Transverse colon (tissue), 4 donors: ENCODE data around the gene ZC3H8. TPM values are rescaled to one million over a fixed set of nuclear protein-coding genes. Genes with fewer than 3 reads are reported as not detected.

Source experiments
- DNase-seq: peaks from one replicate; pipeline ENCODE4 v3.0.0-alpha.2; 2019
- H3K27ac ChIP-seq, 4 donors: fragments of 200-600 bp; sonication (generic); 2 replicates each; pipeline ENCODE4 v1.5.1; 2016 to 2018; ENCODE audit warnings: inconsistent platforms in 4 of 4
- H3K27me3 ChIP-seq: fragments of 200-600 bp; sonication (generic); 2 replicates; pipeline ENCODE4 v1.5.1; 2017; ENCODE audit warnings: inconsistent platforms
- H3K36me3 ChIP-seq, 4 donors: fragments of 200-600 bp; sonication (generic); 2 replicates each; pipeline ENCODE4 v1.5.1; 2017 to 2019; ENCODE audit warnings: inconsistent platforms in 4 of 4
- H3K4me1 ChIP-seq, 4 donors: fragments of 200-600 bp; sonication (generic); 2 replicates each; pipeline ENCODE4 v1.5.1; 2017 to 2020; ENCODE audit warnings: inconsistent platforms in 4 of 4
- H3K4me3 ChIP-seq, 4 donors: fragments of 200-600 bp; sonication (generic); 1 replicate in 1 of 4; 2 replicates in 3 of 4; pipeline versions ENCODE4 v1.5.1 to v1.6.1; 2017 to 2019; ENCODE audit warnings: inconsistent platforms in 4 of 4
- H3K9me3 ChIP-seq, 2 donors: fragments of 200-600 bp; sonication (generic); 2 replicates each; pipeline ENCODE4 v1.5.1; 2017 to 2019; ENCODE audit warnings: inconsistent platforms in 2 of 2
- EP300 ChIP-seq: sonication (generic); formaldehyde crosslinking; IDR thresholded peaks from one replicate; pipeline ENCODE4 v1.6.1; 2017; ENCODE audit warnings: antibody characterized with exemption, low read depth
- POLR2A ChIP-seq: fragments of 450-650 bp; IDR thresholded peaks from one replicate; pipeline ENCODE4 v1.6.1; 2016; ENCODE audit warnings: antibody characterized with exemption, mild to moderate bottlenecking, moderate library complexity
- POLR2AphosphoS5 ChIP-seq, 3 donors: sonication (generic); formaldehyde crosslinking; IDR thresholded peaks; one replicate each; pipeline ENCODE4 v1.6.1; 2016; ENCODE audit warnings: antibody characterized with exemption in 3 of 3
- WGBS, 2 donors: methylation state at CpG; one replicate each; pipeline ENCODE4 v1.1.5; 2018; ENCODE audit warnings: low coverage in 1 of 2; 5-methylcytosine and 5-hydroxymethylcytosine counted together
- in situ Hi-C, 4 donors: fragments of 200-750 bp; cut with MboI; loops; one replicate each; pipeline versions ENCODE4 v1.15.0 to v1.15.1; 2017; ENCODE audit warnings: low sequenced_read_pairs in 3 of 4, low pct_ligation_motif_present in 1 of 4, low pct_unique_long_range_greater_than_20kb in 1 of 4
- intact Hi-C: fragments of 100-400 bp; cut with DNase I; formaldehyde crosslinking; loops from one replicate; pipeline ENCODE4 v1.15.1; 2023; ENCODE audit warnings: low total_unique reads
- total RNA-seq, 4 donors: library from RNA; depleted of rRNA; stranded (reverse); fragments of >200 nt; gene quantifications; one replicate each; pipeline ENCODE4 v1.1.0, GENCODE V29; 2016
- TF ChIP-seq, protein P1 (sequence below), 5 experiments: fragments of 200-600 bp in 3 of 5; fragments of 450-650 bp in 2 of 5; sonication (generic) in 3 of 5; IDR thresholded peaks; 1 replicate in 2 of 5; 2 replicates in 3 of 5; pipeline ENCODE4 v1.5.1; 2016 to 2017; ENCODE audit warnings: antibody characterized with exemption in 5 of 5, inconsistent platforms in 3 of 5, mild to moderate bottlenecking in 2 of 5, moderate library complexity in 1 of 5

Gene ZC3H8
- total RNA-seq, 4 donors from 2014 or later, result 1.6 to 83.2 (median 12.1) TPM

DNA sequence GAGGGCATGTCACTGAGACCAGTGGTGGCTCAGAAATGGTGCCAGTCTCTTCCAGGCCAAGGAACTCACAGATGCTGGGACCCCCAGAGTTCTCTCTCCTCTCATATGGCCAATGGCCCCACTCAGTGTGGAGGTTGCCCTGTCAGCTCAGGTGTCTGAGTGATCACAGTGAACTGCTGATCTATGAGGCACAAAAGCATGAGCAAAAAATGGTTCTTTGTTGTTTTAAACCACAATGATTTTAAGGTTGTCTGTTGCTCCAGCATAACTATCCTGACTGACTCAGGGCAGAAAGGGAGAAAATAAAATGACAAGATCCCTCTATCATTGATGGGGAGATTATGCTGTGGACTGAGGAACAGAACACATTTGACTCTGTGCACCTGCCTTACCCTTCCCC lies 58.9 kb downstream of the ZC3H8 start:
- no peak overlapping the region for H3K27ac ChIP-seq
- H3K27me3 ChIP-seq, result no peaks in the 10 kb centered on the region
- no peaks in the 10 kb centered on the region for H3K36me3 ChIP-seq
- no peak overlapping the region for H3K4me3 ChIP-seq
- no peaks in the 10 kb centered on the region for H3K9me3 ChIP-seq
- in situ Hi-C loops, result no loop called here
- TF ChIP-seq POLR2AphosphoS5 (IDR thresholded peaks at IDR 0.05) (no peak), POLR2A (no peak), EP300 (no peak)
- TF ChIP-seq, protein P1, sequence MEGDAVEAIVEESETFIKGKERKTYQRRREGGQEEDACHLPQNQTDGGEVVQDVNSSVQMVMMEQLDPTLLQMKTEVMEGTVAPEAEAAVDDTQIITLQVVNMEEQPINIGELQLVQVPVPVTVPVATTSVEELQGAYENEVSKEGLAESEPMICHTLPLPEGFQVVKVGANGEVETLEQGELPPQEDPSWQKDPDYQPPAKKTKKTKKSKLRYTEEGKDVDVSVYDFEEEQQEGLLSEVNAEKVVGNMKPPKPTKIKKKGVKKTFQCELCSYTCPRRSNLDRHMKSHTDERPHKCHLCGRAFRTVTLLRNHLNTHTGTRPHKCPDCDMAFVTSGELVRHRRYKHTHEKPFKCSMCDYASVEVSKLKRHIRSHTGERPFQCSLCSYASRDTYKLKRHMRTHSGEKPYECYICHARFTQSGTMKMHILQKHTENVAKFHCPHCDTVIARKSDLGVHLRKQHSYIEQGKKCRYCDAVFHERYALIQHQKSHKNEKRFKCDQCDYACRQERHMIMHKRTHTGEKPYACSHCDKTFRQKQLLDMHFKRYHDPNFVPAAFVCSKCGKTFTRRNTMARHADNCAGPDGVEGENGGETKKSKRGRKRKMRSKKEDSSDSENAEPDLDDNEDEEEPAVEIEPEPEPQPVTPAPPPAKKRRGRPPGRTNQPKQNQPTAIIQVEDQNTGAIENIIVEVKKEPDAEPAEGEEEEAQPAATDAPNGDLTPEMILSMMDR (IDR thresholded peaks at IDR 0.05), result no peak
- intact Hi-C loops, result no loop called here
- DNase-seq, result no peak
- no peaks in the 10 kb centered on the region for H3K4me1 ChIP-seq

DNA sequence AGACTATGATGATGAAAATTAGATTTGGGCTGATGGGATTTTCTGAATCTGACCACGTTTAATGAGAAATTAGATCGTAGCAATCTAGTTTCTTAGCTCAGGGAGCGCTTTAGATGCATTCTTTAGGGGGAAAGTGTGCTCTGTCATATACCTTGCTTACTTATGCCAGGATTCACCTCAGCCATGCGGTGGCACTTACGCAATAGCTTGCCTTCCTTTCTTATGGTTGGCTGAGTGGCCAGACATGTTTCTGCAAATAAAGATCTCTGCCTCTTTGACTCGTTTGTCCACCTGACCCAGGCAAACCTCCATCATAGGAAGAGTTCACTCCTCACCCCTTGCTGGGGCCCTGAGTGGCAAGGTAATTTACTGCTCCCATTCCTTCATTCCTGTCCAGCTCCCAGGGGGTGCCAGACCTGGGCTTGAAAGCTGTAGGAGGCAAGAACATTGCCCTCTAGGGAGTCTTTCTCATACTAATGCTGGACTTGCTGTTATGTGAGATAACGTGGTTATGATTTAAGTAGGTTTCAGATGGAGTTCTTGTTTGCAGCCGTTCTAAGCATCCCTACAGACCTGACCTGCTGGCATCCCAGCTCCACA lies 59.6 kb downstream of the ZC3H8 start:
- intact Hi-C loops, result no loop called here
- 85 to 88% methylated on average over 4 to 8 of the region's 8 CpGs for WGBS, 2 donors
- no peaks in the 10 kb centered on the region for H3K9me3 ChIP-seq
- no peak overlapping the region for H3K27ac ChIP-seq
- no peaks in the 10 kb centered on the region for H3K36me3 ChIP-seq
- no peaks in the 10 kb centered on the region for H3K4me1 ChIP-seq
- no peak overlapping the region for H3K4me3 ChIP-seq
- in situ Hi-C loops, result no loop called here
- no peak for TF ChIP-seq POLR2AphosphoS5 (IDR thresholded peaks at IDR 0.05)
- TF ChIP-seq, protein P1 (IDR thresholded peaks at IDR 0.05), result no peak
- TF ChIP-seq EP300, result no peak
- no peaks in the 10 kb centered on the region for H3K27me3 ChIP-seq
- DNase-seq, result no peak

DNA sequence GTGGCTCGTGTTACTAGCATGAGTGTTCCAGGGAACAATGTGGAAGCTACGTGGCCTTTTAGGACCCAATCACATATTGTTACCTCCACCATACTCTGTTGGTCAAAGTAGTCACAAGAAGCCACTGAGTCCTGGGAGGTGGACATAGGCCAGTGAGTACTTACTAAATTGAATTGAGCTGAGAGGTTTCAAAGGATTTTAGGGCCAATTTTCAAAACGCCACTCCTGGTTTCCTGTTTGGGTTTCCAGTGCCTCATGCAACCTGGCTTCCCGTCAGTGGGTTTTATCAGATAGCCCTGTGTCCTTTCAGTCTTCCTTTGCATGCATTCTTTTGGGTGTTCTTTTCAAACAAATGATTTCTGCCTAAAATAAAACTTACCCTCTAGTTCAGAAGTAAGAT lies 60.4 kb downstream of the ZC3H8 start:
- TF ChIP-seq, protein P1 (IDR thresholded peaks at IDR 0.05), result no peak
- TF ChIP-seq POLR2A (no peak), POLR2AphosphoS5 (IDR thresholded peaks at IDR 0.05) (no peak), EP300 (no peak)
- intact Hi-C loops (no loop called here), in situ Hi-C loops (no loop called here)
- no peaks in the 10 kb centered on the region for H3K27me3 ChIP-seq
- H3K4me3 ChIP-seq, result no peak overlapping the region
- H3K36me3 ChIP-seq, result no peaks in the 10 kb centered on the region
- 67 to 74% methylated on average over 1 to 4 of the region's 4 CpGs for WGBS, 2 donors
- H3K9me3 ChIP-seq, result no peaks in the 10 kb centered on the region
- no peak overlapping the region for H3K27ac ChIP-seq
- no peak for DNase-seq
- H3K4me1 ChIP-seq, result no peaks in the 10 kb centered on the region

DNA sequence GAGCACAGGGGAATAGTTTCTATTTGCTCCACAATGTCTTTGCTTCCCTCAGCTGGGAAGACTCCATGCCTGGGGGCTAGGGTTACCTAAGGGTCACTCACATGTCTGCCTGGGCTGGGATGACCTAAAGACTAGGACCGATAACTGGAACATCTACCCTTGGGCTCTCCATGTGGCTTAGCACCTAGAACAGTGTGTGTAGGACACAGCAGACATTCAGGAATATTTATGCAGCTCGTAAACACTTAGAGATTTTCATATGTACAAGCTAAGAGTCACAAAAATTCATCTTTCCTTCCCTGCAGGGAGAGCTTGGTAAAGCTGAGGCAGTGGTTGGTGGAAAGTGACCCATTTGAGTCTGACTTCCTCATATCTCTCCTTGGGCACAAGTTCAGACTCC lies 60.8 kb downstream of the ZC3H8 start:
- no peaks in the 10 kb centered on the region for H3K4me1 ChIP-seq

More for the DNA sequence above, 60.8 kb downstream of the ZC3H8 start:
- H3K9me3 ChIP-seq, result no peaks in the 10 kb centered on the region
- H3K27ac ChIP-seq, result no peak overlapping the region
- 80 to 83% methylated on average over 1 to 2 of the region's 2 CpGs for WGBS, 2 donors
- no peak for TF ChIP-seq POLR2AphosphoS5 (IDR thresholded peaks at IDR 0.05)
- no peak for TF ChIP-seq POLR2A
- TF ChIP-seq, protein P1 (IDR thresholded peaks at IDR 0.05), result no peak
- TF ChIP-seq EP300, result no peak
- in situ Hi-C loops, result no loop called here
- H3K36me3 ChIP-seq, result no peaks in the 10 kb centered on the region
- DNase-seq, result no peak
- intact Hi-C loops, result no loop called here
- H3K27me3 ChIP-seq, result no peaks in the 10 kb centered on the region
- no peak overlapping the region for H3K4me3 ChIP-seq
